Endothelial cell of hepatic sinusoid (primary cell): ENCODE results near the gene CDON.
"Not testable (repeated sequence)": the region's sequence is repeated elsewhere in the genome, so short reads cannot be mapped to it uniquely, and the experiment has no call there.

Experiments
- in situ Hi-C: cut with HindIII; loops from 2 replicates; pipeline ENCODE4 v1.10.0; 2017; ENCODE audit warnings: low sequenced_read_pairs

Gene CDON

DNA sequence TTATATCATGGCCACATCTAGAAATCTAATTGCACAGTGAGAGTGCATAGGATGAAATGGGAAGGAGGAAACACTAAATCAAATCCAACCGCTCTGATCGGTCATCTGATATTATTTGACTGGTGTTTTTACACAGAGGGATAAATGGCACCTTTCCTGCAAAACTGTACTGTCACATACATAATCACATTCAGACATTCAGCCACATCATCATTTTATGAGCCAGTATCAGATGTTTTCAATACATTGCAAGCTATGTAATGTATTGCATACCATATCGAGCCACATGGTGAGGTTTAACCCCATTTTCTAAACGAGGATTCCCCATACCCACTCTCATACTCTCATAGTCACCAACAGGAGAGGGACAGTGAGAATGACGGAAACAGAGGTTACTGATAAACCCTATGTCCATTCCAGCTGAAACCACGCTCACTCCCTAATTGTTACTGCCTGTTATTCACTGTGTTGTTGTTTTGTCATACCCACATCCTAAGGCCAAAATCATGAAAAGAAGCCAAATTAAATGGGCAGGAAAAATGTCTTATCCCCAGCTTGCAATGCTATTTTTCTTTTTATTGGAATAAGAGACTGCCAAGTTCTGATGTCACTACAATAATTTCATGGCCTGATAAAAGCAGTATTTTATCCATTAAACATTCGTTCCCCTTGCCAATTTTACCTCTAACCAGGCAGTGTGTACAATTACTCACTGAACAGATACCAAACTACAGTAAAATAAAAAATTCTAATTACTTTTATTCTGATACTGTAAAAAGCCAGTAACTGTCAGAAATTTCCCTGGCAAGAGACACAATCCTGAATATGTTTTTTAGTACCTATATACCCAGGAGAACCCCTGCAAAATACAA, 9.0 kb downstream of the CDON start:
- in situ Hi-C loops, result no loop called here

DNA sequence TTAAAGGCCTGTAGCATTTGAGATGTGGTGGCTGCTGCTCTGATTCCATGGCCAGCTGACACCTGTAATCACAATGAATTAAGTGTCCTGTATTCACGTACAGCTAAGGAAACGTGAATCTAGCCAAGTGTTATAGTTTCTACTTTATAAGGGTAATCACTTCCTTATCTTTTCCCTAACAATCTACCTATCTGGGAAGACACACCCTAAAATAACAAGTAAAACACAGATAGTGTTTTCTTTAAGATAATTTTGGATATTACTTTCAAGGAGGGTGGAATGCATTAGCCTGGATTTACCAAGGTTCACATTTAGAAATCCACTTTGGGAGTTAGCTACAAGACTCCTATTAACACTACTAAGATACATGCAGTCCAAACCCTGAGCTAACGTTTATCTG, 11.5 kb downstream of the CDON start:
- in situ Hi-C loops, result no loop called here

- in situ Hi-C loops, result no loop called here
Measured at GRCh38 chr11:126049159-126049558, 13.5 kb downstream of the CDON start.

DNA sequence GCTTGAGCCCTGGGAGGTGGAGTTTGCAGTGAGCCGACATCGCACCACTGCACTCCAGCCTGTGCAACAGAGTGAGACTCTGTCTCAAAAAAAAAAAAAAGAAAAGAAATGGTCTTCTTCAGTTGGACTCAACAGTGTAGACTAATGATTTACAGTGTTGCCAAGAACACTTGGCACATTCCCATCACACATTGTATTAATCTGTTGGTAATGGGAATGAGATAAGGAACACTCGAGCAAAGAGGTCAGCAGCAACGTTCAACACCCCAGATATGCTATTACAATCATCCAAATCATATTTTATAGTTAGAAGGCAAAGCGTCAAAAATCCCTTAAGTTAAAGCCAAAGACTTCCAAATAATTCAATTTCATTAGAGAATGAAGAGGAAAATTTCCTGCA, 14.5 kb downstream of the CDON start:
- in situ Hi-C loops, result no loop called here

- in situ Hi-C loops, result no loop called here
Measured at GRCh38 chr11:126046570-126047195, 16.0 kb downstream of the CDON start.

DNA sequence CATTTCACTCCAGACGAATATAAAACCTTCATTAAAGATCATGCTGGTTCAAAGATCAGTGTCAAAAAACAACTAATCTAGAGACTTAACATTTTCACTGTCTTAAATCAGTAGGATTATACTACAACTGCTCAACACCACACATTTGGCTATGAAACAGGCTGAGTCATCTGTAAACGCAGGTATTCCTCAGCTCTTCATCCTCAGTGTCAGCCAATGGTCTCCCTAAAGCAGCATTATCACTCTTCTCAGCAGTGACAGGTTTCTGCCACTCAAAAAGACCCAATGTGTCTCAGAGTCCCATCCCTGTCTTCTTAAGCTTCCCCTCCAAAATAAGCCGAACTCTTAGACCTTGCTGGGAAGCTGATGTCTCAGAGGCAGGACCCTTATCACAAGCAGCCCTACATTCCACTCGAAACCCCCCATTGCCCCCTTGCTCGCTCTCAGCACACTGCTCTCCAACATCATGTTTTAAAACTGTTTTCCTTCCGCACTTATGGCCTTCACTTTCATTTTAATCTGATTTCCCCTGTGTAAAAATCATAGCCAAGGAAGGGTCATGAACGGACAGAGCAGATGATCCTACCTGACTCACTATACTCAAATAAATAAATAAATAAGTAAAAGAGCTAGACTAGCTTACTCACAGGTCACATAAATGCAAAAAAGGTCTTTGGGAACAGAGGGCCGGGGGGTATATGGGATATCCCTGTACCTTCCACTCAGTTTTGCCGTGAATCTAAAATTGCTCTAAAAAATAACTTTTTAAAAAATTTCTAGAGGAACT, 23.0 kb downstream of the CDON start:
- in situ Hi-C loops, result no loop called here

DNA sequence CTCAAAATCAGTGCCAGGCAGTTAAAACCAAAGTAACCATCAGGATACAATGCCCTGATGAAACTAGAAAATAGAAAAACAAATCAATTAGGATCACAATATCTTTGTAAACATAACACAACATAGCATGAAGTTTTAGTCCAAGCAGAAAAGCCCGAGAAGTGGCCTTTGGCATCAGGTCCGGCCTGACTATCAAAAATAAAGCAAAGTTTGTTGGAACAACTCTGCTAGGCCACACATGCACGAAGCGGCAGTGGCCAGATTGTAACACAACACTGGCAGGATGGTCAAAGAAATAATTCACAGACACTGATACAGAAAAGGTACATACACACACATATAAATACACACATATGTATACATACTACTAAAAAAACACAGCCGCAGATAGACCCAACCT, 26.9 kb downstream of the CDON start:
- in situ Hi-C loops, result no loop called here

DNA sequence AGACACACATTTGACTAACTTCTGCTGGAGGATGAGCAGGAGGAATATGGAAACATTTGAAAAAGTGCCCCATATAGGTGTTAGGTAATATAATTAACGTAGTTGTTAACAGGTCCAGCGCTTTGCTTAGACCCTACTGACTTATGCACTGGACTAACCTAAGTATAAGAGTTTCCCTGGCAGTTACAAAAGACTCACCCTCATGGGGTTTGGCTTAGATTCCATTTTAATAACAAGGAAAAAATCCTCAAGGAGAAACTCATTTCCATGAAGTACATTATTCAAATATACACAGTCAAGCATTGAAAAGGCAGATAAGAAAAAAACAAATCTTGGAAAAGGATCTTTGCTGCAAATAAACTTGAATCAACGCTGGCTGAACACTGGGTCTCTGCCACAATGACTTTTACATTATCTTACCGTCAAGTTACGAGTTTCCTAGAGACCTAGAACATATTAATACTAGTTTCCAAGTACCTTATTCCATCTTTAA, 27.7 kb downstream of the CDON start:
- in situ Hi-C loops, result no loop called here

DNA sequence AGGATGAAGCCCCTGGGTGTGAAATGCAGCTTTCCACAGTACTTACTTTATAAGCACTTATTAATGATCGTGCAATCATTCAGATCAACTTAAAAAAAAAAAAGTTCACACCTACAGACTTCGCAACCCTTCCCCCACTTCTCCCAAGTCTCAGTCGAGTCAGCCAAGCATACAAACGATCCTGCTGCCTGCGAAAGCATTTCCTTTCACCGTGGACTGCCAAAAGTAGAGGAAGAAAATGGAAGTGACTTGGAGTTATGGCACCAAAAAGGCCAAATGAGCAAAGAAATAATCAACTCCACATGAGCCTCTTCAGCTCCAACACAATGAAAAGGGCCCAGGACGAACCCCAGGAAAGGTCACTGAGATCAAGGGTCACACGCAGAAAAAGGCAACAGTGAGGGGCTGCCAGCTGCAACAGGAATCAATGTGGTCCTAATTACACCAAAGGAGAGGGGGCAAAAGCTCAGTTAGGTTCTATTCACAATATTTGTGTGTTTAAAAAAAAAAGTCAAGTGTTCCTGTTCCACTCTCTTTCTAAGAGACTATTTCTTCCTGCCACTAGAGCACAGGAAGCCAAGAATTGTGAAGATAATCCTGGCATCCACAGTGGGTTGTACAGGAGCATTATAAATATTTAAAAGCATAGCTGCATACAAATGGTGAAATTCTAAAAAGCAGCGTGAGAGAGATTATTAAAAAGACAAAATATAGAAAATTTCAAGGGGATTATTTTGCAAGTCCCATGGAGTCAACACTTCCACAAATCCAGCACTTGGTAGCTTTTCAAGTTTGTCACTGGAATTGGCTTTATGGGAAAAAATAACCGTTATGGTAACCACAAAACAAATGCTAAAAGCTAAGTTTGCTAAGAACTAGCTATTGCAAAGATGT, 28.4 kb downstream of the CDON start:
- in situ Hi-C loops, result no loop called here

GRCh38 chr11:126032375-126032774, 30.3 kb downstream of the CDON start:
- in situ Hi-C loops, result no loop called here

DNA sequence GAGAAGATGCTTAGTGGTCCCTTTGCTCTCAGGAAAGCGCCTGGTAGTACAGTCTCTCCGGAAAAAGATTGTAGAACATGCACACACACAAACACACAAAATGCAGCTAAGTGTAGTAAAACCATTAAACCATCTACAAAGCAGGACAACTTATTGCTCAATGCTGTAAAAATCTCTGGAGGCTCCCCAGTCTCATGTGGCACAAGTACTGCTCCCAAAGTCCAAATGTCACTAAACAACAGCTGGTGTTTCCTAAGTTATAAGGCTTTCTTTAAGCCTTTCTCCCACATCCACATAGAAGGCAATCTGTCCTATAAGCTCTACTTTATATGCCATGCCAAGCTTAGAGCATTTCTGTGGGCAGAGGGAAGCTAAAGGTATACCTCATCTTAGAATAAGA, 32.9 kb downstream of the CDON start:
- in situ Hi-C loops, result no loop called here

GRCh38 chr11:126029237-126029636, 33.4 kb downstream of the CDON start:
- in situ Hi-C loops, result no loop called here

DNA sequence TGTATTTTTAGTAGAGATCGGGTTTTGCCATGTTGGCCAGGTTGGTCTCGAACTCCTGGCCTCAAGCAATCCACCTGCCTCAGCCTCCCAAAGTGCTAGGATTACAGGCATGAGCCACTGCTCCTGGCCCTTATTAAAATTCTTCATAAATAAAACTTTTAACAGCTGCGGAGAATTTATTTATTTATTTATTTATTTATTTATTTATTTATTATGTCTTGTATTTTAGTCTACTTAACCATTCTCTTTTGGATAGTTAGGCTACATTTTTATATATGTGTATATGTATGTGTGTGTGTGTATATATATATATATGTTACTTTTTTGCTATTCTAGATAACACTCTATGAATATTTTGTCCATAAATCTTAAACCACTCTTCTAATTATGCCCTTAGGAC, 34.1 kb downstream of the CDON start:
- in situ Hi-C loops, result not testable (repeated sequence)

- in situ Hi-C loops, result no loop called here
Measured at GRCh38 chr11:126026579-126026978, 36.1 kb downstream of the CDON start.

GRCh38 chr11:126025822-126026221, 36.8 kb downstream of the CDON start:
- in situ Hi-C loops, result no loop called here

DNA sequence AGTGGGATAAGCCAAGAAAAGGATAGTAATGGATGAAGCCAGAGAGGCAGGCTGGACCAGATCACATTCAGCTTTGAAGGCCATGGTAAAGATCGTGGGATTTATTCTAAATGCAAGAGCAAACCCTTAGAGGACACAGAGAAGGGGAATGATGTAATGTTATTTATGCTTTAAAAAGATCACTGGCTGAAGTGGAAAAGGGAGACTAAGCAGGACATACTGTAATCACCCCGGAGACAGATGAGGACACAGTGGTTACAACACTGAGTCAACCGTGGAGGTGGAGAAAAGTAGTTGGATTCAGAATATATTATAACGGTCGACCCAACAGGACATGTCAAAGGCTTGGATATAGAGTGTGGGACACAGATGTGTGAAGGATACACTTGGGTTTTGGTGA, 38.5 kb downstream of the CDON start:
- in situ Hi-C loops, result no loop called here

DNA sequence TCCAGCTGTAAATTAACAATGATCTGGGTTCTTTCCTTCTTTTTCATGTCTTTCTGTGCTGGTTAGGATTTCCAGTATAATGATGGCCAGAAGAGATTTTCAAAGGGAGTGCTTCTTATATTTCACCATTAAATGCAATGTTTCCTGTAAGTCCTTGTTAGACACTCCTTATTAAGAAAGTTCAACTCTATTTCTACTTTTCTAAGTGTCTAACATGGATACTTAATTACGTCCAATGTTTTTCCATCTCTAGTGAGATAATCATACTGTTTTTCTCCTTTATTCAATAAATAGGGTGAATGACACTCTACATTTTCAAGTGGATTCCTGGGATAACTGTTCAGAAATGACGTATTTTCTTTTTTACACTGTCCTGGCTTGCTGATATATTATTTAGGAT, 49.8 kb downstream of the CDON start:
- in situ Hi-C loops, result no loop called here

GRCh38 chr11:126011754-126012153, 50.9 kb downstream of the CDON start:
- in situ Hi-C loops, result no loop called here

GRCh38 chr11:126011265-126011664, 51.4 kb downstream of the CDON start:
- in situ Hi-C loops, result no loop called here

DNA sequence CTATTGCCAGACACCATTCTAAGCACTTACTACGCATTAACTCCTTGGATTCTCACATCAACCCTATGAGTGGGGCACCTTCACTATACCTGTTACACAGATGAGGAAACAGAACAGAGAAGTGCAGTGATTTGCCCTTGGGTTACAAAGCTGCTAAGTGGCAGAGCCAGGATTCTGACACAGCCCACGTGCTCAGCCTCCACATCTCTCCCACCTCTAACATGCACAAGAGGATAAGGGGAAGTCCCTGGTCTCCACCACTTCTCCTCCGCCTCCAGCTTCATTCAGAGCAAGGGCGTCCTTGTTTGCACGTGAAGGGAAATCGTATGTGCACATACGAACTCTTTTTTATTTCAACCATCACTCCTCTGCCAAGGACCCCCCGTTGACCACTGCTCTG, 53.7 kb downstream of the CDON start:
- in situ Hi-C loops, result no loop called here

DNA sequence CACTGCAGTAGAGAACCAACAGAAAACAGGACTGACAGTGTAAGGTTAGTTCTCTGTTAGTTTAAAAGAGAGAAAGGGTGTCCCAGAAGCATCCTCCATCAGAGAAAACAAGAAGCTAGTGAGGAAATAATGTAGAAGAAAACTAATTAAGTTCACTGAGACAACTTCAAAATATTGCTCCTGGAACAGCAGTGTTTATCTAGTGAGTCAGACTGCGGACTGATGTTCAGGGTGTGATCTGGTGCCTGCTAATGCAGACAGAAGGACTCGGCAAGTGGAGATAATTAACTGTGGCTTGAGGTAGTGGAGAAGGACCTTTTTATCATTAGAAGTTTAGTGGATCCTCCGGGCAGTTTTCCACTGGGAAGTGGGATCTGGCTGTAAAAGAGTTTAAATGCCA, 55.4 kb downstream of the CDON start:
- in situ Hi-C loops, result no loop called here
